ENCODE results near the gene CXXC5.

- TF ChIP-seq EZH2phosphoT487 (IDR thresholded peaks at IDR 0.05) (no peak), CTCF (IDR thresholded peaks at IDR 0.05) (no peak)
Measured at GRCh38 chr5:139731281-139731680, 83.1 kb downstream of the CXXC5 start.
